H9 (cell line): Measurements from ENCODE around the gene AZGP1. TPM values are rescaled to one million over a fixed set of nuclear protein-coding genes. Genes with fewer than 3 reads are reported as not detected.

Experiments used
- DNase-seq: peaks from one replicate; pipeline ENCODE4 v3.0.0-alpha.2; 2017
- H2AFZ ChIP-seq: one replicate; pipeline ENCODE4 v1.6.1; 2013; ENCODE audit warnings: mild to moderate bottlenecking, low read length, control low read depth, moderate library complexity
- H2AK5ac ChIP-seq: 2 replicates; pipeline ENCODE4 v1.6.1; 2013; ENCODE audit warnings: low read length, control low read depth, mixed read lengths; ENCODE audit not compliant: insufficient read length
- H2BK120ac ChIP-seq: one replicate; pipeline ENCODE4 v1.6.1; 2013; ENCODE audit warnings: low read depth, mild to moderate bottlenecking, low read length, control low read depth, inconsistent platforms; ENCODE audit not compliant: poor library complexity, severe bottlenecking
- H2BK12ac ChIP-seq: 2 replicates; pipeline ENCODE4 v1.6.1; 2013; ENCODE audit warnings: low read length, control low read depth, mixed read lengths, low read depth; ENCODE audit not compliant: insufficient read length
- H2BK15ac ChIP-seq: 2 replicates; pipeline ENCODE4 v1.6.1; 2013; ENCODE audit warnings: low read depth, low read length, control low read depth
- H2BK20ac ChIP-seq: one replicate; pipeline ENCODE4 v1.6.1; 2013; ENCODE audit warnings: low read depth, mild to moderate bottlenecking, low read length, control low read depth, inconsistent platforms; ENCODE audit not compliant: poor library complexity, severe bottlenecking
- H2BK5ac ChIP-seq: 2 replicates; pipeline ENCODE4 v1.6.1; 2013; ENCODE audit warnings: low read length, control low read depth, mixed read lengths; ENCODE audit not compliant: insufficient read length
- H3K14ac ChIP-seq: 2 replicates; pipeline ENCODE4 v1.6.1; 2013; ENCODE audit warnings: low read length, control low read depth; ENCODE audit not compliant: insufficient read depth
- H3K18ac ChIP-seq: 2 replicates; pipeline ENCODE4 v1.6.1; 2013; ENCODE audit warnings: low read depth, mild to moderate bottlenecking, mixed read lengths, low read length, control low read depth; ENCODE audit not compliant: insufficient read length
- H3K23ac ChIP-seq: 2 replicates; pipeline ENCODE4 v1.6.1; 2013; ENCODE audit warnings: low read length, control low read depth, mixed read lengths, low read depth; ENCODE audit not compliant: insufficient read length
- H3K23me2 ChIP-seq: 2 replicates; pipeline ENCODE4 v1.6.1; 2013; ENCODE audit warnings: low read depth, mild to moderate bottlenecking, mixed read lengths, low read length, control low read depth; ENCODE audit not compliant: insufficient read length, poor library complexity, severe bottlenecking
- H3K27ac ChIP-seq: 2 replicates; pipeline ENCODE4 v1.5.1; 2013; ENCODE audit warnings: low read length, control low read depth, mixed read lengths, low read depth; ENCODE audit not compliant: insufficient read length
- H3K27me3 ChIP-seq: 2 replicates; pipeline ENCODE4 v1.6.1; 2013; ENCODE audit warnings: low read length, control low read depth, inconsistent platforms; ENCODE audit not compliant: insufficient read depth
- H3K4ac ChIP-seq: 2 replicates; pipeline ENCODE4 v1.6.1; 2013; ENCODE audit warnings: low read depth, mild to moderate bottlenecking, control low read depth, inconsistent platforms, low read length, moderate library complexity
- H3K4me1 ChIP-seq: 2 replicates; pipeline ENCODE4 v1.6.1; 2013; ENCODE audit warnings: low read length, control low read depth, inconsistent platforms; ENCODE audit not compliant: insufficient read depth
- H3K4me2 ChIP-seq: 2 replicates; pipeline ENCODE4 v1.6.1; 2013; ENCODE audit warnings: low read length, control low read depth, mixed read lengths; ENCODE audit not compliant: insufficient read length, insufficient read depth
- H3K56ac ChIP-seq: 2 replicates; pipeline ENCODE4 v1.6.1; 2013; ENCODE audit warnings: low read depth, mild to moderate bottlenecking, mixed read lengths, low read length, control low read depth; ENCODE audit not compliant: insufficient read length
- H3K79me1 ChIP-seq: 2 replicates; pipeline ENCODE4 v1.6.1; 2013; ENCODE audit warnings: low read depth, mild to moderate bottlenecking, moderate library complexity, low read length, control low read depth, inconsistent platforms; ENCODE audit not compliant: insufficient read depth, poor library complexity, severe bottlenecking
- H3K79me2 ChIP-seq: 2 replicates; pipeline ENCODE4 v1.6.1; 2013; ENCODE audit warnings: low read length, control low read depth, inconsistent platforms; ENCODE audit not compliant: insufficient read depth
- H3K9ac ChIP-seq: 2 replicates; pipeline ENCODE4 v1.6.1; 2013; ENCODE audit warnings: low read length, control low read depth, mixed read lengths; ENCODE audit not compliant: insufficient read length; ENCODE audit errors: extremely low read depth
- H3K9me3 ChIP-seq: one replicate; pipeline ENCODE4 v1.6.1; 2013; ENCODE audit warnings: low read depth, low read length, inconsistent platforms; ENCODE audit not compliant: control insufficient read depth
- H3T11ph ChIP-seq: one replicate; pipeline ENCODE4 v1.6.1; 2013; ENCODE audit warnings: mild to moderate bottlenecking, low read length, control low read depth, inconsistent platforms
- H4K20me1 ChIP-seq: one replicate; pipeline ENCODE4 v1.6.1; 2013; ENCODE audit not compliant: control insufficient read depth, insufficient read length, insufficient read depth
- H4K5ac ChIP-seq: 2 replicates; pipeline ENCODE4 v1.6.1; 2013; ENCODE audit warnings: low read depth, mild to moderate bottlenecking, mixed read lengths, low read length, control low read depth; ENCODE audit not compliant: insufficient read length
- H4K8ac ChIP-seq: replicated peaks from 2 replicates; pipeline ENCODE4 v1.6.1; 2013; ENCODE audit warnings: low read length, control low read depth, mixed read lengths, low read depth; ENCODE audit not compliant: insufficient read length
- H4K91ac ChIP-seq: 2 replicates; pipeline ENCODE4 v1.6.1; 2013; ENCODE audit warnings: low read depth, mild to moderate bottlenecking, moderate library complexity, mixed read lengths, low read length, control low read depth; ENCODE audit not compliant: insufficient read length
- H3K27ac Mint-ChIP-seq, 3 experiments: 2 replicates in 2 of 3; 3 replicates in 1 of 3; pipeline ENCODE4 v1.8.0; 2020 to 2021; ENCODE audit warnings: mixed read lengths in 3 of 3, mild to moderate bottlenecking in 1 of 3, moderate library complexity in 1 of 3
- H3K27me3 Mint-ChIP-seq: 2 replicates; pipeline ENCODE4 v1.8.0; 2021; ENCODE audit warnings: low read depth, mild to moderate bottlenecking, moderate library complexity, mixed read lengths
- H3K36me3 Mint-ChIP-seq, 3 experiments: 2 replicates in 2 of 3; 3 replicates in 1 of 3; pipeline ENCODE4 v1.8.0; 2020 to 2021; ENCODE audit warnings: low read depth in 3 of 3, mixed read lengths in 3 of 3; ENCODE audit not compliant: insufficient read depth in 1 of 3
- H3K4me1 Mint-ChIP-seq, 2 experiments: 2 replicates each; pipeline ENCODE4 v1.8.0; 2020; ENCODE audit warnings: mixed read lengths in 2 of 2
- H3K4me3 Mint-ChIP-seq, 2 experiments: 2 replicates in 1 of 2; 3 replicates in 1 of 2; pipeline ENCODE4 v1.8.0; 2020 to 2021; ENCODE audit warnings: mild to moderate bottlenecking in 2 of 2, mixed read lengths in 2 of 2, moderate library complexity in 1 of 2
- H3K9me3 Mint-ChIP-seq, 2 experiments: 2 replicates in 1 of 2; 3 replicates in 1 of 2; pipeline ENCODE4 v1.8.0; 2020; ENCODE audit warnings: mild to moderate bottlenecking in 2 of 2, mixed read lengths in 2 of 2, moderate library complexity in 1 of 2
- total RNA-seq: library from RNA; stranded (reverse); gene quantifications from 2 replicates; pipeline ENCODE4 v1.2.1, GENCODE V29; 2021
- TF ChIP-seq, protein P1 (sequence below): fragments of 200-600 bp; sonication (generic); conservative IDR thresholded peaks from 3 replicates; pipeline ENCODE4 v1.8.0; 2021; ENCODE audit warnings: antibody characterized with exemption, mild to moderate bottlenecking

Gene AZGP1
- total RNA-seq, 1 experiment from 2014 or later: not detected

DNA sequence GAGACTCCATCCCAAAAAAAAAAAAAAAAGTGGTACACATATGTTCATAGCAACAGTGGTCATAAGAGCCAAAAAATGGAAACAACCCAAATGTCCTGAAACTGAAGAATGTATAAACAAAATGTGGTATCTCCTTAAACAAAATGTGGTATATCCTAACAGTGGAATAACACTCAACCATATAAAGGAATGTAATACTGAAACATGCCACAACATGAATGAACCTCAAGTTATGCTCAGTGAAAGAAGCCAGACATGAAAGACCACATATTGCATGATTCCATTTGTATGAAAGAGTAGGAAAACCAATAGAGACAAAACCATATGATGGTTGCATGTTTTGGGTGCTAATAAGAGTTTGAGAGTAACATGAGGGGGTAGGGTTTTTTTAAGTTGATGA, 49.5 kb downstream of the AZGP1 start:
- H3K27ac Mint-ChIP-seq: no peak overlapping the region

More for the DNA sequence above, 49.5 kb downstream of the AZGP1 start:
- no peak overlapping the region for H3K4me3 Mint-ChIP-seq
- Histone ChIP-seq H4K91ac (no peak overlapping the region), H3K56ac (no peak overlapping the region), H3K9me3 (no peaks in the 10 kb centered on the region), H3K18ac (no peak overlapping the region), H3K79me1 (no peaks in the 10 kb centered on the region), H3K27me3 (no peaks in the 10 kb centered on the region), H2BK5ac (no peak overlapping the region), H4K20me1 (no peaks in the 10 kb centered on the region), H3K9ac (no peak overlapping the region), H3K23me2 (peaks cover 4% of the 10 kb centered on the region), H4K8ac (no peak overlapping the region), H3T11ph (no peak overlapping the region), H2BK120ac (no peak overlapping the region), H3K4me2 (no peak overlapping the region), H2BK20ac (no peak overlapping the region), H2AFZ (no peak overlapping the region), H3K4me1 (no peaks in the 10 kb centered on the region; the same call in 1 of the 2 replicates), H2BK12ac (no peak overlapping the region), H2AK5ac (no peak overlapping the region), H2BK15ac (no peak overlapping the region), H3K79me2 (no peaks in the 10 kb centered on the region), H3K4ac (no peak overlapping the region), H4K5ac (no peak overlapping the region), H3K23ac (no peak overlapping the region), H3K14ac (no peak overlapping the region), H3K27ac (no peak overlapping the region)
- peaks cover 9 to 14% of the 10 kb centered on the region in 2 experiments for H3K9me3 Mint-ChIP-seq
- TF ChIP-seq, protein P1, sequence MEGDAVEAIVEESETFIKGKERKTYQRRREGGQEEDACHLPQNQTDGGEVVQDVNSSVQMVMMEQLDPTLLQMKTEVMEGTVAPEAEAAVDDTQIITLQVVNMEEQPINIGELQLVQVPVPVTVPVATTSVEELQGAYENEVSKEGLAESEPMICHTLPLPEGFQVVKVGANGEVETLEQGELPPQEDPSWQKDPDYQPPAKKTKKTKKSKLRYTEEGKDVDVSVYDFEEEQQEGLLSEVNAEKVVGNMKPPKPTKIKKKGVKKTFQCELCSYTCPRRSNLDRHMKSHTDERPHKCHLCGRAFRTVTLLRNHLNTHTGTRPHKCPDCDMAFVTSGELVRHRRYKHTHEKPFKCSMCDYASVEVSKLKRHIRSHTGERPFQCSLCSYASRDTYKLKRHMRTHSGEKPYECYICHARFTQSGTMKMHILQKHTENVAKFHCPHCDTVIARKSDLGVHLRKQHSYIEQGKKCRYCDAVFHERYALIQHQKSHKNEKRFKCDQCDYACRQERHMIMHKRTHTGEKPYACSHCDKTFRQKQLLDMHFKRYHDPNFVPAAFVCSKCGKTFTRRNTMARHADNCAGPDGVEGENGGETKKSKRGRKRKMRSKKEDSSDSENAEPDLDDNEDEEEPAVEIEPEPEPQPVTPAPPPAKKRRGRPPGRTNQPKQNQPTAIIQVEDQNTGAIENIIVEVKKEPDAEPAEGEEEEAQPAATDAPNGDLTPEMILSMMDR: no peak
- H3K27me3 Mint-ChIP-seq: peaks cover 15% of the 10 kb centered on the region
- H3K4me1 Mint-ChIP-seq: peaks cover 21 to 23% of the 10 kb centered on the region in 2 experiments
- no peak for DNase-seq
- peaks cover 7 to 24% (median 11%) of the 10 kb centered on the region in 3 experiments for H3K36me3 Mint-ChIP-seq
